ENCODE data around the gene CFAP69. TPM values are rescaled to one million over a fixed set of nuclear protein-coding genes. Genes with fewer than 3 reads are reported as not detected.

CFAP69 gene
- total RNA-seq, 1 donor from 2014 or later: 1.8 TPM

- H3K4me3 Mint-ChIP-seq (ENCODE audit: unreplicated experiment): no peak overlapping the region
- DNase-seq (ENCODE audit: low spot score): no peak
- H3K27ac Mint-ChIP-seq (ENCODE audit: unreplicated experiment): no peak overlapping the region
Measured at GRCh38 chr7:90225181-90225580, 19.8 kb upstream of the CFAP69 start.

GRCh38 chr7:90225601-90226000 is 19.4 kb upstream of the CFAP69 start:
- Mint-ChIP-seq H3K4me1 (ENCODE audit: unreplicated experiment) (no peaks in the 10 kb centered on the region), H3K27ac (ENCODE audit: unreplicated experiment) (no peak overlapping the region), H3K27me3 (ENCODE audit: unreplicated experiment) (no peaks in the 10 kb centered on the region), H3K9me3 (ENCODE audit: unreplicated experiment) (no peaks in the 10 kb centered on the region), H3K36me3 (ENCODE audit: low read depth, unreplicated experiment) (no peaks in the 10 kb centered on the region), H3K4me3 (ENCODE audit: unreplicated experiment) (no peak overlapping the region)
- TF ChIP-seq, protein P1, sequence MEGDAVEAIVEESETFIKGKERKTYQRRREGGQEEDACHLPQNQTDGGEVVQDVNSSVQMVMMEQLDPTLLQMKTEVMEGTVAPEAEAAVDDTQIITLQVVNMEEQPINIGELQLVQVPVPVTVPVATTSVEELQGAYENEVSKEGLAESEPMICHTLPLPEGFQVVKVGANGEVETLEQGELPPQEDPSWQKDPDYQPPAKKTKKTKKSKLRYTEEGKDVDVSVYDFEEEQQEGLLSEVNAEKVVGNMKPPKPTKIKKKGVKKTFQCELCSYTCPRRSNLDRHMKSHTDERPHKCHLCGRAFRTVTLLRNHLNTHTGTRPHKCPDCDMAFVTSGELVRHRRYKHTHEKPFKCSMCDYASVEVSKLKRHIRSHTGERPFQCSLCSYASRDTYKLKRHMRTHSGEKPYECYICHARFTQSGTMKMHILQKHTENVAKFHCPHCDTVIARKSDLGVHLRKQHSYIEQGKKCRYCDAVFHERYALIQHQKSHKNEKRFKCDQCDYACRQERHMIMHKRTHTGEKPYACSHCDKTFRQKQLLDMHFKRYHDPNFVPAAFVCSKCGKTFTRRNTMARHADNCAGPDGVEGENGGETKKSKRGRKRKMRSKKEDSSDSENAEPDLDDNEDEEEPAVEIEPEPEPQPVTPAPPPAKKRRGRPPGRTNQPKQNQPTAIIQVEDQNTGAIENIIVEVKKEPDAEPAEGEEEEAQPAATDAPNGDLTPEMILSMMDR (IDR thresholded peaks at IDR 0.05; ENCODE audit: unreplicated experiment): no peak
- DNase-seq (ENCODE audit: low spot score): no peak

More at GRCh38 chr7:90225181-90225580, 19.8 kb upstream of the CFAP69 start:
- Mint-ChIP-seq H3K27me3 (ENCODE audit: unreplicated experiment) (no peaks in the 10 kb centered on the region), H3K9me3 (ENCODE audit: unreplicated experiment) (no peaks in the 10 kb centered on the region), H3K36me3 (ENCODE audit: low read depth, unreplicated experiment) (no peaks in the 10 kb centered on the region), H3K4me1 (ENCODE audit: unreplicated experiment) (no peaks in the 10 kb centered on the region)
- TF ChIP-seq, protein P1 (IDR thresholded peaks at IDR 0.05; ENCODE audit: unreplicated experiment): no peak

DNA sequence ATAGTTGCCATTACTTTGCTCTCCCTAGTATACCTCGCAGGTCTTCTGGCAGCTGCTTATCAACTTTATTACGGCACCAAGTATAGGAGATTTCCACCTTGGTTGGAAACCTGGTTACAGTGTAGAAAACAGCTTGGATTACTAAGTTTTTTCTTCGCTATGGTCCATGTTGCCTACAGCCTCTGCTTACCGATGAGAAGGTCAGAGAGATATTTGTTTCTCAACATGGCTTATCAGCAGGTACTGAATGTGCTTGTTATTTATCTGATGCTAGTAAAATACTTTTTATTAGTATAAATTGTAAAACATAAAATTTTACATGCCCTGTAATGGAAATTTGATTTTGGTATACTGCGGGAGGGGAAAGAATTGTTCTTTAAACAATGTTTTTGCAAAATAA is 17.7 kb upstream of the CFAP69 start:
- TF ChIP-seq, protein P1 (IDR thresholded peaks at IDR 0.05; ENCODE audit: unreplicated experiment): no peak
- Mint-ChIP-seq H3K4me1 (ENCODE audit: unreplicated experiment) (no peaks in the 10 kb centered on the region), H3K27ac (ENCODE audit: unreplicated experiment) (no peak overlapping the region), H3K4me3 (ENCODE audit: unreplicated experiment) (no peak overlapping the region), H3K27me3 (ENCODE audit: unreplicated experiment) (no peaks in the 10 kb centered on the region), H3K36me3 (ENCODE audit: low read depth, unreplicated experiment) (no peaks in the 10 kb centered on the region), H3K9me3 (ENCODE audit: unreplicated experiment) (no peaks in the 10 kb centered on the region)
- DNase-seq (ENCODE audit: low spot score): no peak

GRCh38 chr7:90229682-90230081 is 15.3 kb upstream of the CFAP69 start:
- Mint-ChIP-seq H3K27me3 (ENCODE audit: unreplicated experiment) (no peaks in the 10 kb centered on the region), H3K4me1 (ENCODE audit: unreplicated experiment) (no peaks in the 10 kb centered on the region), H3K4me3 (ENCODE audit: unreplicated experiment) (no peak overlapping the region), H3K27ac (ENCODE audit: unreplicated experiment) (no peak overlapping the region), H3K9me3 (ENCODE audit: unreplicated experiment) (no peaks in the 10 kb centered on the region), H3K36me3 (ENCODE audit: low read depth, unreplicated experiment) (no peaks in the 10 kb centered on the region)
- TF ChIP-seq, protein P1 (IDR thresholded peaks at IDR 0.05; ENCODE audit: unreplicated experiment): no peak
- no peak for DNase-seq (ENCODE audit: low spot score)

DNA sequence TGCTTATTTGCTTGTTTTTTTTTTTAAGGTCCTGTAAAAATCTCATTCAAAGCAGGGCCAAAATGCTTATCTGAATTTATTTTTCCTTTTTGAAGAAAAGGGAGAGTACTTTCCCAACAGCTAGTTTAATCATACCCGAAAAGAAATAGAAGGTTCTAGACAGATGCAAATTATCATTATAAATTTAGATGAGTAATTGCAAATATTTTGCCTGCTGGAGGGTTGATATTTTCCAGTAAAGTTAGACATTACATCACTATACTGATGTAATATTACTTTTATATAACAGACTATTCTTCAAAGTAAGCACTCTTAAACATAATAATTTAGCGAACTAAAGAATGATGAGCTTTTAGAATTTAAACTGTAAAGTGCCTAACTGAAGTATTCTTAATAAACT is 14.1 kb upstream of the CFAP69 start:
- no peak for DNase-seq (ENCODE audit: low spot score)
- TF ChIP-seq, protein P1 (IDR thresholded peaks at IDR 0.05; ENCODE audit: unreplicated experiment): no peak
- no peaks in the 10 kb centered on the region for H3K9me3 Mint-ChIP-seq (ENCODE audit: unreplicated experiment)
- H3K27ac Mint-ChIP-seq (ENCODE audit: unreplicated experiment): no peak overlapping the region
- no peak overlapping the region for H3K4me3 Mint-ChIP-seq (ENCODE audit: unreplicated experiment)
- H3K27me3 Mint-ChIP-seq (ENCODE audit: unreplicated experiment): no peaks in the 10 kb centered on the region
- no peaks in the 10 kb centered on the region for H3K4me1 Mint-ChIP-seq (ENCODE audit: unreplicated experiment)
- H3K36me3 Mint-ChIP-seq (ENCODE audit: low read depth, unreplicated experiment): no peaks in the 10 kb centered on the region
